COR-L47 (cell line): ENCODE data around the gene RRAGD.

Experiments
- DNase-seq: peaks from one replicate; lab custom pipeline; 2025; lab: John Stamatoyannopoulos, UW

The RRAGD gene

GRCh38 chr6:89375427-89376267, 36.4 kb downstream of the RRAGD start:
- peak; percentile 78 for DNase-seq

- no peak for DNase-seq
Measured at GRCh38 chr6:89372506-89372901, 39.6 kb downstream of the RRAGD start.

DNA sequence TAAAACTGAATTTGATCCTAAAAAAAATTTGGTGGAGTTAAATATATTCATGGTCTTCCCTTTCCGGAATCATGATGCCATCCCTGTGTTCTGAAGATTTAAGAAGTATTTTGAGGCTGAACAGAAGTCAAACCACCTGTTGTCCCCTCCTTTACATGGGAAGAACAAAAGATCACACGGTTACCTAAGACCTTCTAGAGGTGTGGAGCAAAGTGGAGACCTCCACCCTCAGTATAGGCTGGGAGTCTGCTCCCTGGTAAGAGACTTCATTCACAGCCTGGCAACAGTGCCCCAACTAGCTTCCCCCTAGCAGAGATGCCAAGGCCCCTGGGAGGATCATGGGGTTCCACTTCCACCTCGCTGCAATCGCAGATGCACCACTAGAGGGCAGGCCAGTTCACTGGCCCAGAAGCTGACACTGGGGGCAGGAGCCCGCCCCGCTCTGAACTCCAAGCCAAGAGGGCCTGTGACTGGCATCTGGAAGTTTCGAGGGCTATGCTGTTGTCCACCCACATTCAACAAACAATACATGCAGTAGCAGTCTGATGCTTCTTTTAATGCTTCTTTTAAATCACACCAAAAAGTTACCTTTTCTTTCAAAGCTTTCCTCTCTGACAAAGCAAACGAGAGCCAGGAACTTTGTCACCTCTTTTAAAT, 40.1 kb downstream of the RRAGD start:
- no peak for DNase-seq

DNA sequence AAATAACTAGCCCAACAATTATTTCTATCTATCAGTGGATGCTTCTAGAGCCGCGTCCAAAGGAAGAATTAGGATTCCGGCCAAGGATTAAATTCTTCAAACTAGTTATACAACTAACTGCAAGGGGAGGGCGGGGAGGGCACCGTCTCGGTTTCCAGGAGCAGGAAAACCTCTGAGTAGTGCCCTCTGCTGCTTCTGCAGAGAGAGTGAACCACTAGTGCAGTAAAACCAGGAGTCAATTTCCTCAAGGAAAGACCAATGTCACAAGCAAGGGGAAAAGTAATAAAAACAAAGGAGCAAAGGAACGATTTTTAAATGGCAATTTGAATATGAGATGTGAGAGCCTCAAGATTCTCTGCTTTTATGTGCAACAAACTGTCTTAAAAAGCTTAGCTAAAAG, 43.1 kb downstream of the RRAGD start:
- no peak for DNase-seq

DNA sequence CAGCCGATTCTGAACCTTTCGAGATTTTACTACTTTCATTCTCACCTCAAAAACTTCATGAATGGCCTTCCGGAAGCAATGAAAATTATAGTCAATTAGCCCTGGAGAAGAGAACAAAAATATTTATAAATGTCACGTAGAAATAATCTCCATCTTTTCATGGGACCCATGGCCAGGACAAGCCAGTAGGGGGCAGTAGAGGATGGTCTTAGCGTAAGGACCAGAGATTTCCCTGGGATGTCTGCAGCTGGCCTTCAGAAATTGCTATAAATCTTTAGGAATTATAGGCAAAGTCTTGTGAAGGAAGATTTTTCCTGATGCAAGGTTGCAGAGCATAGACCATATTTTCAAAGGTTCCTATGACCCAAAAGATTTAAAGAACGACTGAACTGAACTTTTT, 44.0 kb downstream of the RRAGD start:
- peak; percentile 41 for DNase-seq

DNA sequence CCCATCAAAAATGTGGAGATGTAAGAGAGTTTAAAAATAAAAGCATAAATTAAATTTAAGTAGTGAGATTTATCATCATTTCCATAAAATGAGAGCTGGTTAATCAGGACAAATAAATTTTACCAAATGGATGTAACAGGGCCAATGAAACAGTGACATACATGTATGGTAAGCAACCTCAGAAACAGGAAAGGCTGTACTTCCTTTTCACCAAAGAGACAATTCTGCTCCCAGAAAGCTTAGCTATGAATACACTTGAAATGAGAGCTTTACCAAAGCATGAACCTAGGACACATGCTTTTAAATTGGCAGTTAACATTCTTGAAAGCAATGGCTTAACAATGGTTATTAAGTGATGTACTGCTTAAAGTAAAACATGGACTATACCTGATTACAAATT, 47.5 kb downstream of the RRAGD start:
- DNase-seq = no peak

DNA sequence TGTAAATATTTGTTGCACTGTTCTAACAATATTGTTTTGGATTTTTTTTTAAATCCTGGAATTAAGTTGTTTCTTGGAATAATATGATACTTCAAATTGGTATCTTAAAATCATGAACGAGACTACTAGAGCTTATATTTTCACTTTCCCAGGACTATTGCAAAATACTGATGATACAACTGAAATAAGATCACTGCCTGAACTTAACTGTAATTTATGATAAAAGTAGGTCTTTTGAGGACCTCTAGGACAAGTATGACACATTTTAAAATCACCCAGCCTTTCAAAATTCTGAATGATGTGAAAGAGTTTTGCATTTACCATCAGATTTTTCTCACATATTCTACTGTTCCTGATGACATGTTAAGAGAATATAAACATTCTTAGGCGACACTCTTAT, 50.9 kb downstream of the RRAGD start:
- no peak for DNase-seq

DNA sequence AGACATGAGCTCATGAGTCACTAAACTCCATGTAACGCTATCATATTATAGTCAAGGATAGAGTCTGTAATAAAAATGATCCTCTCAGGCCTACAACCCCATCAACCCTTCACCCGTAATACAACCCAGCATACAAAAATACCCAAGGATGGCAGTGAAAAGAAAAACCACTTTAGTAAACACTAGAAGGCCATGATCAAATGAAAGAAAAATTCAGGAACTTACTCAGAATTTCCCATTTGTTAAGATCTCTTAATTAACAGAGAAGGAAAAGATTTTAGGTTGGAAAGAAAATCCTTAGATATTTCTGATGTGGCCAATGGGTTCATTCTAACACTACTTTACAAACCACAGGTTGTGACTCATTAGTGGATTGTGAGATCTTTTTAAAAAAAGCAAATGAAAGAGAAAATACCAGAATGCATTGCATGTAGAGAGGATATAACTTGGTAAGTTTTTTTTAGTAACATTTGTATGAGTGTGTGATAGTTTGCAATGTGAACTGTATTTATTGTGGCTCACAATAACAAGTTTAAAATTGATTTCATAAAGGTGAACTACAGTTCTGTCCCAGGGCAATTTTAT, 51.6 kb downstream of the RRAGD start:
- no peak for DNase-seq

GRCh38 chr6:89359561-89359960, 52.5 kb downstream of the RRAGD start:
- DNase-seq = no peak

DNA sequence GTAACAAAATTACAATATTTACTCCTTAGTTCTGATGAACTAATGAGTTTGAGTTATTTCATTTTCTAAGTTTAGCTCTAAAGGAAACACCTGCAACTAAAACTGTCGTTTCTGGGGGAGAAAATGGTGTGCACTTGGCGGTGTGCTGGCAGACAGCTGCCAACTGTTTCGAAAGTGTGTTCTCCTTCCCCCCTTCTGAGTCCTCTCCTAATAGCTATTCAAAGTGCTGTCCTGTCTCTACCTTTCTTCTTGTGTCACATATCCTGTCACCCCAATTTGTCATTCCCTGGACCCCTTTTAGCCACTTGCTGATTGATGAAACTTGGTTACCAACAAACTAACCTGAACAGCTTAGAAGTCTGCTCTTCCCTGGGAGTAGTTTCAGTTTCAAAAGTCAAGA, 54.7 kb downstream of the RRAGD start:
- no peak for DNase-seq

DNA sequence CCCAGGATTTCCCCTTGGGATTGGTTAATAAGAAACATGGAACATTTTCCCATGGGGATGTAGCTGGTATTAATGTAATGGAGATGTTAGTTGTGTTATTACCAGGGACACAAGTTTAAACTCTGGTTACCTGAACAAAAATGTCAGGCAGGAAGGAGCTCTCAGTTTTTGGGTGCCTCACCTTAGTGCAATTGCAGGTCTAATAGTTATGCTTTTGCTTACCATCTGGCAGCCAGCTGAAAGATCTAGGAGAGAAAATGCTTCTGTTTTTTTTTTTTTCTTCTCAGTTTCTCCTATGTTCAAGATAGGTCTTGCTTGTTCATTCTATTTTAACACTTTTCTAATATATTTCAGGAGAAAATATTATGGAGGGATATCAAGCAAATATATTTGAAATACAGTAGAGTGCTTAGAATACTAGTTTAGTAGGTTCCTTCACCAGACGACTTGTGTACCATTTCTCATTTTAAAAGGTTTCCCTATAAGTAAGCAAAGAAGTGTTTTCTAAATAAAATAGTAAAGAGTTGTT, 55.4 kb downstream of the RRAGD start:
- no peak for DNase-seq

GRCh38 chr6:89355511-89356194, 56.4 kb downstream of the RRAGD start:
- DNase-seq = no peak

GRCh38 chr6:89353702-89354392, 58.2 kb downstream of the RRAGD start:
- DNase-seq = no peak

DNA sequence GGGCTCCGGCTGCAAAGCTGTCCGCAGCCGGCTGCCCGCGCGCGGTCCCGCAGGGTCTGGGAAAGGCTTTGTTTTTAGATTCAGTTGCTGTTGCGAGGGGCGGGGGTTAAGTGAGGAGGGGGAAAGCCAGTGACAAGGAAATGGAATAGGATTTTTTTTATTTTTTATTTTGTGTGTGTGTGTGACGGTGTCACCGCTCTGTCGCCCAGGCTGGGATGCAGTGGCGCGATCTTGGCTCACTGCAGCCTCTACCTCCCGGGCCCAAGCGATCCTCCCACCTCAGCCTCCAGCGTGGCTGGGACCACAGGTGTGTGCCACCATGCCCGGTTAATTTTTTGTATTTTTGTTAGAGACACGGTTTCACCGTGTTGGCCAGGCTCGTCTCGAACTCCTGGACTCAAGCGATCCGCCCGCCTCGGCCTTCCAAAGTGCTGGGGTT, 58.9 kb downstream of the RRAGD start:
- no peak for DNase-seq

- DNase-seq = peak; percentile 72
Measured at GRCh38 chr6:89352278-89353117, 59.6 kb downstream of the RRAGD start, which contains the start of gene UBE2J1. Gene UBE2J1, minus strand, starts transcription at chr6:89352722. Its CDS starts 153 bp downstream, at chr6:89352569.

- DNase-seq = peak; percentile 14
Measured at GRCh38 chr6:89351671-89352277, 60.3 kb downstream of the RRAGD start.

- no peak for DNase-seq
Measured at GRCh38 chr6:89350281-89350966, 61.6 kb downstream of the RRAGD start.

GRCh38 chr6:89348372-89348771, 63.7 kb downstream of the RRAGD start:
- no peak for DNase-seq

DNA sequence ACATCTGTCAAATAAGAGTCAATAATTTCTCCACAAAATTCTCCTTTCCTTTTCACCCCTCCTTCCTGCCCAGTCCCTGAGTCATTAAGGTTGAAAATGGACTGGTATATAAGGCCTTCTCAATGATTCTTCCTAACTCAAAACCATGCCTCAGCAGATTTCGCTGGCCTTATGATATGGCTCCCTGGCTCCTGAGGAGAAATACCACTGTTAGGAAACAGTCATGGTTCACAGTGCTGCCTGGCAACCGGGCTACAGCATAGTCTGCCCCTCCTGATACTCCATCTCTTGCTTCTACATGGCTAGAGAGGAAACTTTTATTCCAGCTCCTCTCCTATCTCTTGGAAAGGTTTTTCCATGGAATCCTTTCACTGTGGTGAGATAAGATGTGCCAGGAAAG, 64.2 kb downstream of the RRAGD start:
- DNase-seq = no peak

GRCh38 chr6:89346433-89346832, 65.6 kb downstream of the RRAGD start:
- DNase-seq = no peak
